Frontal cortex (tissue), 4 donors: ENCODE measurements around the gene AKAP7. TPM values are rescaled to one million over a fixed set of nuclear protein-coding genes. Genes with fewer than 3 reads are reported as not detected.
"Not testable (repeated sequence)": the region's sequence is repeated elsewhere in the genome, so short reads cannot be mapped to it uniquely, and the experiment has no call there.

Source experiments
- DNase-seq, 2 donors: peaks; one replicate each; pipeline ENCODE4 v3.0.0; 2012; ENCODE audit warnings: low spot score in 2 of 2
- FAIRE-seq: peaks from 2 replicates; lab custom pipeline; 2012; peaks lifted over from hg19 to GRCh38; lab: Jason Lieb, UNC
- total RNA-seq: library from RNA; depleted of rRNA; stranded (reverse); fragments of >200 nt; gene quantifications from one replicate; pipeline ENCODE4 v1.2.3, GENCODE V29; 2014
- donor health status: control.
- donor health status: control.
- donor health status: control.

Gene AKAP7
- 205 TPM for total RNA-seq

- DNase-seq = peak; percentile 84 to 89
- no peak for FAIRE-seq
Measured at GRCh38 chr6:131135244-131136020, at the start of gene AKAP7. AKAP7 (plus strand) TSS chr6:131135467; CDS start chr6:131135764, 297 bp downstream.

- FAIRE-seq = not testable (repeated sequence)
Measured at GRCh38 chr6:131090339-131090738, 44.9 kb upstream of the AKAP7 start.

GRCh38 chr6:131091944-131092343, 43.3 kb upstream of the AKAP7 start:
- FAIRE-seq, DNase-seq: not testable (repeated sequence)

More at GRCh38 chr6:131090339-131090738, 44.9 kb upstream of the AKAP7 start:
- not testable (repeated sequence) for DNase-seq

GRCh38 chr6:131093334-131093733, 41.9 kb upstream of the AKAP7 start:
- FAIRE-seq (no peak), DNase-seq (no peak)

- FAIRE-seq (no peak), DNase-seq (no peak)
Measured at GRCh38 chr6:131096786-131097185, 38.5 kb upstream of the AKAP7 start.

- no peak for FAIRE-seq
Measured at GRCh38 chr6:131101911-131102680, 33.2 kb upstream of the AKAP7 start.

GRCh38 chr6:131103296-131103695, 32.0 kb upstream of the AKAP7 start:
- FAIRE-seq (no peak), DNase-seq (no peak)

More at GRCh38 chr6:131101911-131102680, 33.2 kb upstream of the AKAP7 start:
- DNase-seq = no peak

- DNase-seq (no peak), FAIRE-seq (no peak)
Measured at GRCh38 chr6:131103901-131104300, 31.4 kb upstream of the AKAP7 start.

- FAIRE-seq (no peak), DNase-seq (no peak)
Measured at GRCh38 chr6:131107151-131107550, 28.1 kb upstream of the AKAP7 start.

- FAIRE-seq (no peak), DNase-seq (no peak)
Measured at GRCh38 chr6:131112249-131112648, 23.0 kb upstream of the AKAP7 start.

GRCh38 chr6:131115651-131116050, 19.6 kb upstream of the AKAP7 start:
- DNase-seq (no peak), FAIRE-seq (no peak)

- DNase-seq (no peak), FAIRE-seq (no peak)
Measured at GRCh38 chr6:131116321-131116720, 18.9 kb upstream of the AKAP7 start.

GRCh38 chr6:131116755-131117360, 18.4 kb upstream of the AKAP7 start:
- DNase-seq (no peak), FAIRE-seq (peak; percentile 81)

GRCh38 chr6:131117878-131118277, 17.4 kb upstream of the AKAP7 start:
- FAIRE-seq (no peak), DNase-seq (no peak)

GRCh38 chr6:131122007-131122406, 13.3 kb upstream of the AKAP7 start:
- DNase-seq (no peak), FAIRE-seq (no peak)

GRCh38 chr6:131122516-131122915, 12.8 kb upstream of the AKAP7 start:
- FAIRE-seq = no peak
- DNase-seq = no peak

GRCh38 chr6:131124336-131125071, 10.8 kb upstream of the AKAP7 start:
- FAIRE-seq (no peak), DNase-seq (no peak)

- FAIRE-seq (no peak), DNase-seq (no peak)
Measured at GRCh38 chr6:131125431-131125830, 9.8 kb upstream of the AKAP7 start.

GRCh38 chr6:131129689-131130553, 5.3 kb upstream of the AKAP7 start:
- FAIRE-seq = no peak
- no peak for DNase-seq
